ENCODE results near the gene ITPR1.

ITPR1 gene

GRCh38 chr3:4763604-4764247 lies 270.6 kb downstream of the ITPR1 start:
- no peak for DNase-seq (ENCODE audit: low read depth in 1 of 2, low spot score in 1 of 2)
- no peak for TF ChIP-seq GABPA (IDR thresholded peaks at IDR 0.05; ENCODE audit: low read depth)
- TF ChIP-seq REST (IDR thresholded peaks at IDR 0.05; ENCODE audit: insufficient replicate concordance, low read depth) = no peak
- TF ChIP-seq CTCF (IDR thresholded peaks at IDR 0.05; ENCODE audit: insufficient read depth, low read length) = no peak
- TF ChIP-seq SPI1 (IDR thresholded peaks at IDR 0.05; ENCODE audit: borderline replicate concordance, low read depth) = no peak
- no peak for TF ChIP-seq POLR2AphosphoS5 (IDR thresholded peaks at IDR 0.05; ENCODE audit: low read depth)
- Histone ChIP-seq H3K27me3 (ENCODE audit: insufficient read depth, poor library complexity, severe bottlenecking) (no peaks in the 10 kb centered on the region), H3K27ac (replicated peaks) (no peak overlapping the region), H3K4me3 (replicated peaks; ENCODE audit: insufficient read depth, low read length) (no peak overlapping the region)

GRCh38 chr3:4765212-4765611 lies 272.1 kb downstream of the ITPR1 start:
- no peak for DNase-seq (ENCODE audit: low read depth in 1 of 2, low spot score in 1 of 2)
- TF ChIP-seq SPI1 (IDR thresholded peaks at IDR 0.05; ENCODE audit: borderline replicate concordance, low read depth) (no peak), GABPA (IDR thresholded peaks at IDR 0.05; ENCODE audit: low read depth) (no peak), CTCF (IDR thresholded peaks at IDR 0.05; ENCODE audit: insufficient read depth, low read length) (no peak), REST (IDR thresholded peaks at IDR 0.05; ENCODE audit: insufficient replicate concordance, low read depth) (no peak), POLR2AphosphoS5 (IDR thresholded peaks at IDR 0.05; ENCODE audit: low read depth) (no peak)

GRCh38 chr3:4766263-4766662 lies 273.1 kb downstream of the ITPR1 start:
- TF ChIP-seq REST (IDR thresholded peaks at IDR 0.05; ENCODE audit: insufficient replicate concordance, low read depth) (no peak), SPI1 (IDR thresholded peaks at IDR 0.05; ENCODE audit: borderline replicate concordance, low read depth) (no peak), POLR2AphosphoS5 (IDR thresholded peaks at IDR 0.05; ENCODE audit: low read depth) (no peak), GABPA (IDR thresholded peaks at IDR 0.05; ENCODE audit: low read depth) (no peak), CTCF (IDR thresholded peaks at IDR 0.05; ENCODE audit: insufficient read depth, low read length) (no peak)
- no peak for DNase-seq (ENCODE audit: low read depth in 1 of 2, low spot score in 1 of 2)
- Histone ChIP-seq H3K27ac (replicated peaks) (no peak overlapping the region), H3K4me3 (replicated peaks; ENCODE audit: insufficient read depth, low read length) (no peak overlapping the region), H3K27me3 (ENCODE audit: insufficient read depth, poor library complexity, severe bottlenecking) (no peaks in the 10 kb centered on the region)

More at GRCh38 chr3:4765212-4765611, 272.1 kb downstream of the ITPR1 start:
- no peaks in the 10 kb centered on the region for H3K27me3 ChIP-seq (ENCODE audit: insufficient read depth, poor library complexity, severe bottlenecking)
- no peak overlapping the region for H3K4me3 ChIP-seq (replicated peaks; ENCODE audit: insufficient read depth, low read length)
- H3K27ac ChIP-seq (replicated peaks) = no peak overlapping the region

Measured in HL-60 (cell line).